ENCODE measurements around the gene POLN.

- TF ChIP-seq, protein P1, sequence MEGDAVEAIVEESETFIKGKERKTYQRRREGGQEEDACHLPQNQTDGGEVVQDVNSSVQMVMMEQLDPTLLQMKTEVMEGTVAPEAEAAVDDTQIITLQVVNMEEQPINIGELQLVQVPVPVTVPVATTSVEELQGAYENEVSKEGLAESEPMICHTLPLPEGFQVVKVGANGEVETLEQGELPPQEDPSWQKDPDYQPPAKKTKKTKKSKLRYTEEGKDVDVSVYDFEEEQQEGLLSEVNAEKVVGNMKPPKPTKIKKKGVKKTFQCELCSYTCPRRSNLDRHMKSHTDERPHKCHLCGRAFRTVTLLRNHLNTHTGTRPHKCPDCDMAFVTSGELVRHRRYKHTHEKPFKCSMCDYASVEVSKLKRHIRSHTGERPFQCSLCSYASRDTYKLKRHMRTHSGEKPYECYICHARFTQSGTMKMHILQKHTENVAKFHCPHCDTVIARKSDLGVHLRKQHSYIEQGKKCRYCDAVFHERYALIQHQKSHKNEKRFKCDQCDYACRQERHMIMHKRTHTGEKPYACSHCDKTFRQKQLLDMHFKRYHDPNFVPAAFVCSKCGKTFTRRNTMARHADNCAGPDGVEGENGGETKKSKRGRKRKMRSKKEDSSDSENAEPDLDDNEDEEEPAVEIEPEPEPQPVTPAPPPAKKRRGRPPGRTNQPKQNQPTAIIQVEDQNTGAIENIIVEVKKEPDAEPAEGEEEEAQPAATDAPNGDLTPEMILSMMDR (IDR thresholded peaks at IDR 0.05), result no peak
- TF ChIP-seq POLR2A (IDR thresholded peaks at IDR 0.05), result no peak
These were observed 90.4 kb downstream of the POLN start for GRCh38 chr4:2151544-2151943.
